Measurements from ENCODE around the gene CRADD.

The CRADD gene

GRCh38 chr12:93704122-93704521, 26.9 kb downstream of the CRADD start:
- Histone ChIP-seq H3K9me3 (ENCODE audit: control insufficient read depth, insufficient read depth, low read depth, low read length) (no peaks in the 10 kb centered on the region), H3K36me3 (ENCODE audit: control insufficient read depth in 2 of 2, insufficient read depth in 1 of 2, low read length in 2 of 2) (no peaks in the 10 kb centered on the region), H3K27ac (ENCODE audit: extremely low read depth, low read depth, low read length) (no peak overlapping the region), H3K4me3 (ENCODE audit: low read depth, low read length) (no peak overlapping the region), H3K4me1 (ENCODE audit: control insufficient read depth, insufficient read depth, low read length) (peaks cover 6% of the 10 kb centered on the region)
- no peak for TF ChIP-seq GFI1B (tag by site-specific recombination; IDR thresholded peaks at IDR 0.05)
- no peak for TF ChIP-seq BCL11B (tag by site-specific recombination; IDR thresholded peaks at IDR 0.05; ENCODE audit: low read depth)
- TF ChIP-seq ZBTB6 (tag by site-specific recombination; IDR thresholded peaks at IDR 0.05), result no peak
- no peak for TF ChIP-seq PRDM4 (tag by site-specific recombination; IDR thresholded peaks at IDR 0.05)
- no peak for TF ChIP-seq ELK4 (IDR thresholded peaks at IDR 0.05; ENCODE audit: borderline replicate concordance, low read depth, low read length)
- TF ChIP-seq ZNF623 (tag by site-specific recombination; IDR thresholded peaks at IDR 0.05), result no peak
- no peak for TF ChIP-seq GLI2 (tag by site-specific recombination; IDR thresholded peaks at IDR 0.05; ENCODE audit: borderline replicate concordance, low read depth)
- TF ChIP-seq ZNF175 (tag by site-specific recombination; IDR thresholded peaks at IDR 0.05), result no peak
- no peak for TF ChIP-seq ZNF416 (tag by site-specific recombination; IDR thresholded peaks at IDR 0.05)
- TF ChIP-seq TSHZ1 (tag by site-specific recombination; IDR thresholded peaks at IDR 0.05; ENCODE audit: borderline replicate concordance), result no peak
- no peak for TF ChIP-seq REST (tag by site-specific recombination; IDR thresholded peaks at IDR 0.05)
- ChIA-PET CTCF (no interaction called here), POLR2A (interaction anchor here (0.7 kb wide), 1 partner anchor 230 kb away, joined by 11 read pairs; no protein-coding TSS in a partner anchor)

- ChIA-PET POLR2A (no interaction called here), CTCF (interaction anchor here (0.5 kb wide), 1 partner anchor 171 kb away, joined by 3 read pairs; no protein-coding TSS in a partner anchor)
- Histone ChIP-seq H3K27ac (ENCODE audit: extremely low read depth, low read depth, low read length) (no peak overlapping the region), H3K36me3 (ENCODE audit: control insufficient read depth in 2 of 2, insufficient read depth in 1 of 2, low read length in 2 of 2) (no peaks in the 10 kb centered on the region), H3K9me3 (ENCODE audit: control insufficient read depth, insufficient read depth, low read depth, low read length) (no peaks in the 10 kb centered on the region), H3K4me3 (ENCODE audit: low read depth, low read length) (no peak overlapping the region), H3K4me1 (ENCODE audit: control insufficient read depth, insufficient read depth, low read length) (peaks cover 1% of the 10 kb centered on the region)
- TF ChIP-seq KLF9 (tag by site-specific recombination; IDR thresholded peaks at IDR 0.05; ENCODE audit: low read depth), result no peak
- TF ChIP-seq ATF2 (tag by site-specific recombination; IDR thresholded peaks at IDR 0.05; ENCODE audit: low read depth), result no peak
- no peak for TF ChIP-seq ZBTB1 (tag by site-specific recombination; IDR thresholded peaks at IDR 0.05)
- TF ChIP-seq ZNF394 (tag by site-specific recombination; IDR thresholded peaks at IDR 0.05; ENCODE audit: borderline replicate concordance), result no peak
- no peak for TF ChIP-seq ZNF248 (tag by site-specific recombination; IDR thresholded peaks at IDR 0.05)
- TF ChIP-seq ZNF544 (tag by site-specific recombination; IDR thresholded peaks at IDR 0.05), result no peak
- no peak for TF ChIP-seq ZBTB17 (tag by site-specific recombination; IDR thresholded peaks at IDR 0.05)
- TF ChIP-seq PRDM6 (tag by site-specific recombination; IDR thresholded peaks at IDR 0.05), result no peak
- no peak for TF ChIP-seq ZNF132 (tag by site-specific recombination; IDR thresholded peaks at IDR 0.05; ENCODE audit: borderline replicate concordance)
Measured at GRCh38 chr12:93704625-93705024, 27.4 kb downstream of the CRADD start.

All from HEK293 (cell line).